Activated naive CD4-positive, alpha-beta T cell treated with anti-CD3 and anti-CD28 coated beads for 36 hours (primary cell): ENCODE results near the gene WDR49. TPM values are rescaled to one million over a fixed set of nuclear protein-coding genes. Genes with fewer than 3 reads are reported as not detected.
"Not testable (repeated sequence)": the region's sequence is repeated elsewhere in the genome, so short reads cannot be mapped to it uniquely, and the experiment has no call there.

Experiments
- CTCF ChIA-PET: fragments of 350-600 bp; sonication (Branson Sonifier 250); formaldehyde crosslinking; loops from one replicate; lab custom pipeline; 2021; ENCODE audit warnings: antibody characterized with exemption; lab: Charles Lee
- DNase-seq: peaks from one replicate; pipeline ENCODE4 v3.0.0-alpha.2; 2020
- H3K27ac Mint-ChIP-seq: one replicate; pipeline ENCODE4 v1.8.0; 2021; ENCODE audit warnings: mild to moderate bottlenecking, mixed read lengths
- H3K27me3 Mint-ChIP-seq: one replicate; pipeline ENCODE4 v1.8.0; 2021; ENCODE audit warnings: low read depth, mixed read lengths
- H3K36me3 Mint-ChIP-seq: one replicate; pipeline ENCODE4 v1.8.0; 2021; ENCODE audit warnings: low read depth, mixed read lengths
- H3K4me1 Mint-ChIP-seq: one replicate; pipeline ENCODE4 v1.8.0; 2021; ENCODE audit warnings: low read depth, mixed read lengths
- H3K4me3 Mint-ChIP-seq: one replicate; pipeline ENCODE4 v1.8.0; 2021; ENCODE audit warnings: mild to moderate bottlenecking, moderate library complexity, mixed read lengths
- H3K9me3 Mint-ChIP-seq: one replicate; pipeline ENCODE4 v1.8.0; 2021; ENCODE audit warnings: mixed read lengths
- intact Hi-C: fragments of 100-400 bp; cut with micrococcal nuclease; formaldehyde crosslinking; loops from one replicate; pipeline ENCODE4 v1.15.1; 2023
- total RNA-seq, 2 experiments: library from RNA; stranded (reverse); gene quantifications; one replicate each; pipeline ENCODE4 v1.2.3, GENCODE V29; 2021

WDR49 gene
- total RNA-seq, 2 experiments from 2014 or later = not detected

DNA sequence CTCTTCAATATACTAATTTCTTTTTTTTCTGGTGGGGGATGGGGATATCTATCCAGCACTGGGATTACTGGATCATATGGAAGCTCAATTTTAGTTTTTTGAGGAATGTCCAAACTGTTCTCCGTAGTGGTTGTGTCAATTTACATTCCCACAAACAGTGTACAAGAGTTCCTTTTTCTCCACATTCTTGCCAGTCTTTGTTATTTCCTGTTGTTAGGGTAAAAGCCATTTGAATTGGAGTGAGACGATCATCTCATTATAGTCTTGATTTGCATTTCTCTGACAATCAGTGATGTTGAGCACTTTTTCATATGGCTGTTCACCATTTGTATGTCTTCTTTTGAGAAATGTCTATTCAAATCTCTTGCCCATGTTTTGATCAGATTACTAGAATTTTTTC is 12.8 kb upstream of the WDR49 start:
- intact Hi-C loops = no loop called here
- no peak for DNase-seq
- Mint-ChIP-seq H3K27me3 (no peaks in the 10 kb centered on the region), H3K4me1 (no peaks in the 10 kb centered on the region), H3K4me3 (no peak overlapping the region), H3K27ac (no peak overlapping the region), H3K36me3 (peaks cover 3% of the 10 kb centered on the region), H3K9me3 (peaks cover 2% of the 10 kb centered on the region)
- CTCF ChIA-PET = no interaction called here

DNA sequence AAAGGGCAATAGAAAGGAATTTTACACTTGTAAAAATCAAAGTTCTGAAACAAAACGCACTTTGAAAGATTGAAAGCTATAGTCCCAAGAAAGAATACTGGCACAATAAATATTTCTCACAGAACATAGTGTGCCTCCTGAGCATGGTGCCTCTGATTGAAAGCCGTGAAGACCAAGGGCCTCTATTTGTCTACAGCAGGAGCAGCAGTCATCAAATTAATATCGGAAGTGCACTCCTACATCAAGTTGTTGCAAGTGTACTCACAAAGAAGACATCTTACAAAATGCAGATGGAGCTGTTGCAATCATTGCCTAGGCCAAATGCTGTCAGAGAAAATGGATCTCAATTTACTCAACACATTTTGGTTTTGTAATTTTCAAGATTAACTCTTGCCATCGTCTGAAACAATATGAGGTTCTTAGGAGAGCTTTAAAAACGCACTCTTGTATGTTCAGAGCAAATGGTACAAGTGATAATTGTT is 9.2 kb upstream of the WDR49 start:
- Mint-ChIP-seq H3K4me1 (no peaks in the 10 kb centered on the region), H3K9me3 (peaks cover 2% of the 10 kb centered on the region), H3K4me3 (no peak overlapping the region), H3K36me3 (peaks cover 1% of the 10 kb centered on the region), H3K27me3 (peaks cover 7% of the 10 kb centered on the region), H3K27ac (no peak overlapping the region)
- no peak for DNase-seq
- intact Hi-C loops = no loop called here
- CTCF ChIA-PET = no interaction called here

DNA sequence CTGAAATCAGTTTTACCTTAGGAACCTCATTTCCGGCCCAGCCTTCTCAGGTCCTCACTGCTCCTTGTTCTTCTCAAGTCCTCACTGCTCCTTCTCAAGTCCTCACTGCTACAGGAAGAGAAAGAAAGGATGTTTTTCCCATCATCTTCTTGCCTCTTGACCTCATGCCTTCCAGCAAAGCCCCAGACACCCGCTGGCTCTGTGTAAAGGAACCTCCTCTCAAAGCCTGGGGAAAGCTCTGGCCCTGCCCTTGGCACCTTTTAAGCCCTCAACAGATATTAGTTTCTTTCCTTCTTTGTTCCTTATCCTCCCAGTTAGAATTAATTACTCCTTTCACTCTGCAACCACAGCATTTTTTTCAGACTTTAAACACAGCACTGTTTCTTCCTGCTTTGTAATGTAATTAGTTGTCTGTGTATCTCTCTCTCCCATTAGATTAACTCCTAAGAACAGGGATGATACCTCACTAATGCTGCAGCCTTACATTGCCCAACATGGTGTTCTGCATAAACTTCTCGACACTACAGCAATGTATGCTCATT is 4.0 kb upstream of the WDR49 start:
- Mint-ChIP-seq H3K27ac (no peak overlapping the region), H3K9me3 (no peaks in the 10 kb centered on the region)

DNA sequence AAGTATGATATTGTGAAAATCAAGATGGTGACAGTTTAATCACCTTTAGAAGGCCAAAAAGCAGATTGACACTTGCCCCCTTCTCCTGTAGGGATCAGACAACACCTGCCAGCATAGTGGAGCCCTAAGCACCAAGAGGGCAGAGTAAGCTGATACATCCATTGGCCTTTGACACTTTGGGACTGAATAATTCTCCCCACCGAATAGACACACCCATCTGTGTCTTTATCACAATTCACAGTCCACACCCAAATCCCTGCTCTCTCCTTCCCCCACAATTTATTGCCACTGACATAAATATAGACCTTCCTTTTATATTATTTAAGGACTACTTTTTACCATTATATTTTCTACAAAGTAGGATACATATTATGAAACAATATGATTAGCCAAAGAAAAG is 3.1 kb upstream of the WDR49 start:
- intact Hi-C loops = no loop called here
- Mint-ChIP-seq H3K27ac (no peak overlapping the region), H3K36me3 (no peaks in the 10 kb centered on the region), H3K4me3 (no peak overlapping the region), H3K27me3 (peaks cover 9% of the 10 kb centered on the region), H3K9me3 (no peaks in the 10 kb centered on the region), H3K4me1 (peaks cover 5% of the 10 kb centered on the region)
- CTCF ChIA-PET = no interaction called here
- no peak for DNase-seq

More for the DNA sequence above, 4.0 kb upstream of the WDR49 start:
- intact Hi-C loops = no loop called here
- Mint-ChIP-seq H3K4me1 (peaks cover 5% of the 10 kb centered on the region), H3K27me3 (peaks cover 9% of the 10 kb centered on the region), H3K4me3 (no peak overlapping the region), H3K36me3 (no peaks in the 10 kb centered on the region)
- CTCF ChIA-PET = no interaction called here
- DNase-seq = no peak

DNA sequence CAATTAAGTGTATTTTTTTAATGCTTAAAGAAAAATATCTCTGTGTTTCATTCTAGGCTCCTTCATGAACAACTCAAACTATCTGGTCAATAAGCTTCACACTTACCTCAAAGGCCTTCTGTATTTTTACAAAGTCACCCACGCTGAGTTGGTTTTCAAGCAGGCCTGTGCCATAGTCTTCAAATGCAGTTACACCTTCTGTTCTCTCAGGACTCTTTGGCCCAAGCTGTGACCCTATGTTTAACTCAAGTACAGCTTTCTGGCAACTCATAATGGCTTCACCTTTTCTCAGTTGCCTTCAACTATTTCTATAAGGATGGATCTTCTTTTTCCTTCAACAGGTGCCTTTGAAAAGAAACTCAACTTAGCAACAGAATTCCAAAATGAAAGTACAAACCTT is 587 bp downstream of the WDR49 start:
- peaks cover 3% of the 10 kb centered on the region for H3K27me3 Mint-ChIP-seq
- H3K9me3 Mint-ChIP-seq = no peaks in the 10 kb centered on the region
- peaks cover 13% of the 10 kb centered on the region for H3K4me1 Mint-ChIP-seq
- no peaks in the 10 kb centered on the region for H3K36me3 Mint-ChIP-seq
- no peak overlapping the region for H3K27ac Mint-ChIP-seq
- no peak overlapping the region for H3K4me3 Mint-ChIP-seq
- CTCF ChIA-PET = no interaction called here
- DNase-seq = no peak
- intact Hi-C loops = no loop called here

DNA sequence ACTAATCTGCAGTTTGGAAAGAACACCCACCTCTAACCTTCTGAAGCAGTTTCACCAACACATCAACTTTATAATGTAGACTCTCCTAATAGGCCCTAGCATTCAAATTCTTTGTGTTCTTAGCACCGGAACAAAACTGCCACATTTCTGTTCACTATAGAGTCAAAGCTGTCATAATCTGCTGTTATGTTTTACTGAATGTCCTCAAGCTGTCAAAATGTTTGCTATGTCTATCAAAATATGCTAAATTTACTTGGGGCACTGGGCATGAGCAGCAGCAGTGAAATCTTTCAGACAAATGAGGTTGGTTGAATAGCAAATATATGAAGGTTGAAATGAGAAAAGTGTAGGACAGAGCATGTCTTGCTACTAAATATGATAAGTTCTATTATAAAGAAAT is 1.9 kb downstream of the WDR49 start:
- H3K36me3 Mint-ChIP-seq = no peaks in the 10 kb centered on the region
- no peaks in the 10 kb centered on the region for H3K9me3 Mint-ChIP-seq
- CTCF ChIA-PET = no interaction called here
- no peak overlapping the region for H3K4me3 Mint-ChIP-seq
- DNase-seq = no peak
- intact Hi-C loops = no loop called here
- H3K4me1 Mint-ChIP-seq = peaks cover 13% of the 10 kb centered on the region
- no peaks in the 10 kb centered on the region for H3K27me3 Mint-ChIP-seq
- H3K27ac Mint-ChIP-seq = no peak overlapping the region

DNA sequence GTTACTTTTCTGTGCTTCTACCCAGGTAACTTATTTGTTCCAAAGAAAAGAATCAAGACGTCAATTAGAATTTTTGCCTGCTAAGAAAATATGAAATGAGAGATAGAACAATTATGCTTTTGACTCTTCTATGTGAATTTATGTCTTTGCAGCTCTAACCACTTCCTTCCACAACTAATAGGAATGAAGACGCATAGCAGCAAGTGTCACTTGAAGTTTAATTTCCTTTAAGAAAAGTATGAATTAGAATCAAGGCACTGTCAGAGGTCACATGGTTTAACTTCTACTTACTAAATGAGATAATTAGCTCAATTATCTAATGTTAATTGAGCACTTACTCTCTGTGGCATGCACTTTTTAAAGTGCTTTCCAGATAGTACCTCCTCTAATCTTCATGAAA is 3.3 kb downstream of the WDR49 start:
- no peaks in the 10 kb centered on the region for H3K27me3 Mint-ChIP-seq
- H3K9me3 Mint-ChIP-seq = peaks cover 3% of the 10 kb centered on the region
- DNase-seq = no peak
- CTCF ChIA-PET = no interaction called here
- H3K36me3 Mint-ChIP-seq = no peaks in the 10 kb centered on the region
- intact Hi-C loops = no loop called here
- H3K27ac Mint-ChIP-seq = no peak overlapping the region
- H3K4me1 Mint-ChIP-seq = peaks cover 13% of the 10 kb centered on the region
- H3K4me3 Mint-ChIP-seq = no peak overlapping the region

DNA sequence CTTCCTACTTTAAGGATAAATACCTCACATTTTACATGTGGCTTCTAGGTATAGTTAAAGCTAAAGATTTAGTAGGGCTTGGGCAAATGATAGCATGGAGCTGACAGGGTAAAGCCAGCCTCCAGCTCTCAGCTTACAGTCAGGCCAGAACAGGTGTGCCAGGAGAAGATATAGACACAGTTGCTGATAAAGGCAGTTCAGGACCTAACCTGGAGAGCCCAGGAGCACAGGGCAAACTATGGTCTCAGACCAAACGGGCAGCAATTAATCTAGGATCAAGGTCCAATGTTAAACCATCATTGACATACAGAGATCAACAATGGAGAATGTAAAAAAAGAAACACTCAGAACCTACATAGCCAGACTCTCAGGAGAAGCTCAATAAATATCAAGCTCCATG is 4.0 kb downstream of the WDR49 start:
- no peak overlapping the region for H3K27ac Mint-ChIP-seq
- peaks cover 4% of the 10 kb centered on the region for H3K9me3 Mint-ChIP-seq
- intact Hi-C loops = no loop called here
- CTCF ChIA-PET = no interaction called here
- H3K4me3 Mint-ChIP-seq = no peak overlapping the region
- no peaks in the 10 kb centered on the region for H3K27me3 Mint-ChIP-seq
- DNase-seq = no peak
- H3K36me3 Mint-ChIP-seq = no peaks in the 10 kb centered on the region
- peaks cover 13% of the 10 kb centered on the region for H3K4me1 Mint-ChIP-seq

DNA sequence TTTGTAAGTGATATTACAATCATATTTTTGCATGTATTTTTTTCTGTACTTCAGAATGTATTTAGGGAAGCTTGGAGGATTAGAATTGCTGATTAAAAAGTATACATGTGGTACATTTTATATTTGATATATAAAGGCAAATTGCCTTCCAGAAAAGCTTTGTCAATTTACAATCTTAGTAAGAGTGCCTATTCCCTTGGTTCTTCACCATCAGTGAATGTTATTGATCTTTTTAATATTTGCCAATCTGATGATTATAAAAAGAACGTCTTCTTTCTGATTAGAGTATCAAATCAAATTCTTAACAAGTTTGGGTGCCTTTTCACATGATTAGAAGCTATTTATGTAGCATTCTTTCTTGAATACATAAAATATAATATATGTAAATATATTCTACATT is 9.1 kb downstream of the WDR49 start:
- CTCF ChIA-PET = no interaction called here
- Mint-ChIP-seq H3K36me3 (peaks cover 2% of the 10 kb centered on the region), H3K27me3 (peaks cover 6% of the 10 kb centered on the region), H3K27ac (no peak overlapping the region), H3K4me3 (no peak overlapping the region), H3K9me3 (peaks cover 7% of the 10 kb centered on the region), H3K4me1 (no peaks in the 10 kb centered on the region)
- DNase-seq = no peak
- intact Hi-C loops = no loop called here

DNA sequence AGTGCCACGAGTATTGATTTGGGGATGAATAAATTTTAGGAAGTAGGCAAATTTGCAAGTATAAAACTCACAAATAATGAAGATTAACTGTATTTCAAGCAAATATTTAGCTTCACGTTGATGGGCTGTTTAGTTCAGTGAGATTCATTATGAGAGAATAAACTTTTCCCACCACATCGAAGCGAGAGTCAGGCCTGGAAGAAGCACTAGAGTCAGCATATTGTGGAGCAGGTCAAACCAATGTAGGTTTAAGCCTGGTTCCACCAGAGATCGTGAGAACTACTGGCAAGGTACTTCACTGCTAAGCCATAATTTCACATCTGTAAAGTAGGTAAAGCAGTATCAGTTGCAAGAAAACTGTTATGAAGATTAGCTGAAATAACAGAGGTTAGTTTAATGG is 22.3 kb downstream of the WDR49 start:
- intact Hi-C loops = no loop called here
- Mint-ChIP-seq H3K36me3 (no peaks in the 10 kb centered on the region), H3K27me3 (no peaks in the 10 kb centered on the region), H3K9me3 (no peaks in the 10 kb centered on the region), H3K4me3 (no peak overlapping the region), H3K4me1 (no peaks in the 10 kb centered on the region), H3K27ac (no peak overlapping the region)
- CTCF ChIA-PET = no interaction called here
- DNase-seq = no peak

DNA sequence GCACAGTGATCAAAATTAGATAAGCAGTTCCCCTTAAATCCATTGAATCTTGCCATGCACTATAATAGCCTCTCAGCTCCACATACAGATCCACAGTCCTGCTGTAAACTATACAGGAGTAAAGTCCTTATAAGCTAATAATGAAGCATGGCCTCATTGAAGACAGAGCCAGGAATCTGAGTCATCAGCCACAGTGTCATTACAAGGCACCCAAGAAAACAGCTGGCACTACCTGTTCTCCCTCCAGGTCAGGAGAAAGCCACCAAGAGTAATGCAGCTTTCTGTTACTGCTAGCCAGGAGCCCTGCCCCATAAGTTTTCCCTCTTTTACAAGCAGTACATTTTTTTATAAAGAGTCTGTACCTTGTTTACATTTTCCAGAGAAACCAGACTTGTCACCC is 27.3 kb downstream of the WDR49 start:
- Mint-ChIP-seq H3K4me1 (no peaks in the 10 kb centered on the region), H3K27ac (no peak overlapping the region), H3K9me3 (no peaks in the 10 kb centered on the region), H3K27me3 (no peaks in the 10 kb centered on the region), H3K4me3 (no peak overlapping the region), H3K36me3 (no peaks in the 10 kb centered on the region)
- DNase-seq = no peak
- intact Hi-C loops = no loop called here
- CTCF ChIA-PET = no interaction called here

DNA sequence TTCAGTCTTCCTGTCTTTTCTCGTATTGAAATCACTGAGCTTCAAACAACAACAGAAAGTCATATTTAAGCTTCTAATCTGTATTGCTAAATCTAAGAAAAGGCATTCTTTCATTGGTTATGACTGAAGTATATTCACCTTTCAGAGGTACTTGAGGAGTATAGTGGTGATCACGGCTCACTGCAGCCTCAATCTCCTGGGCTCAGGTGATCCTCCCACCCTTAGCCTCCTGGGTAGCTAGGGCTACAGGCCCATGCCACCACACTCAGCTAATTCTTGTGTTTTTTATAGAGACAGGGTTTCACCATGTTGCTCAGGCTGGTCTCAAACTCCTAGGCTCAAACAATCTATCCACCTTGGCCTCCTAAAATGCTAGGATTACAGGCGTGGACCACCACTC is 38.7 kb downstream of the WDR49 start:
- intact Hi-C loops = no loop called here
- no peak overlapping the region for H3K27ac Mint-ChIP-seq
- no peaks in the 10 kb centered on the region for H3K9me3 Mint-ChIP-seq
- no peak for DNase-seq
- no peaks in the 10 kb centered on the region for H3K4me1 Mint-ChIP-seq
- no peaks in the 10 kb centered on the region for H3K36me3 Mint-ChIP-seq
- H3K4me3 Mint-ChIP-seq = no peak overlapping the region
- CTCF ChIA-PET = no interaction called here
- H3K27me3 Mint-ChIP-seq = peaks cover 10% of the 10 kb centered on the region

DNA sequence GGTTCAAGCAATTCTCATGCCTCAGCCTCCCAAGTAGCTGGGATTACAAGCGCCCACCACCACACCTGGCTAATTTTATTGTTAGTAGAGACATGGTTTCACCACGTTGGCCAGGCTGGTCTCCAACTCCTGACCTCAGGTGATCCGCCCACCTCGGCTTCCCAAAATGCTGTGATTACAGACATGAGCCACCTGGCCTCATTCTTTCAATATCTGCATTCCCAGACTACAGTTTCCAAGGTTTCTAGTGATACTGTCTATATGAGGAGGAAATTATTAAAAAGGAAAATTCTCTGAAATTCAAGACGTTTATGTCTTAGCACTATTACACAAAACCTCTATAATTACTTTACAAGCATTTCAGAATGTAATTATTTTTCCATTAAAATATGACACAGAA is 39.5 kb downstream of the WDR49 start:
- H3K27me3 Mint-ChIP-seq, CTCF ChIA-PET, intact Hi-C loops, H3K27ac Mint-ChIP-seq, DNase-seq, H3K4me3 Mint-ChIP-seq, H3K36me3 Mint-ChIP-seq, H3K4me1 Mint-ChIP-seq, H3K9me3 Mint-ChIP-seq: not testable (repeated sequence)

DNA sequence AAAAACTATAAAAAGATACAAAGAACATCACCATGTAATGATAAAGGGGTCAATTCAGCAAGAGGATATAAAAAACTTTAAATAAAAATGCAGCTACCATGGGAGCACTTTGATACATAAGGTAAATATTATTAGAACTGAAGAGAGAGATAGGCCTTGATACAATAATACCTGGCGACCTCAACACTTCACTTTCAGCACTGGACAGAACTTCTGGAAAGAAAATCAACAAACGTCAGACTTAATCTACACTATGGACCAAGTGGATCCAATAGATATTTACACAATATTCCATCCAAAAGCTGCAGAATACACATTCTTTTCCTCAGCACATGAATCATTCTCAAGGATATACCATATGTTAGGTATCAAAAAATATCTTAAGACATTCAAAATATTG is 42.0 kb downstream of the WDR49 start:
- Mint-ChIP-seq H3K27me3 (peaks cover 7% of the 10 kb centered on the region), H3K9me3 (no peaks in the 10 kb centered on the region)
- CTCF ChIA-PET = no interaction called here

More for the DNA sequence above, 42.0 kb downstream of the WDR49 start:
- no peak for DNase-seq
- Mint-ChIP-seq H3K4me1 (no peaks in the 10 kb centered on the region), H3K27ac (no peak overlapping the region), H3K4me3 (no peak overlapping the region), H3K36me3 (no peaks in the 10 kb centered on the region)
- intact Hi-C loops = no loop called here
